ENCODE data around the gene ADD3. TPM values are rescaled to one million over a fixed set of nuclear protein-coding genes. Genes with fewer than 3 reads are reported as not detected.

The ADD3 gene
- total and polyA plus RNA-seq, 2 donors (not counting 3 experiments of a cell fraction or from before 2014, with no cell fraction given) = 14.9 to 55.2 TPM

GRCh38 chr10:110008518-110009339 lies 945 bp downstream of the ADD3 start:
- DNase-seq (ENCODE audit: low read depth, low spot score) = peak; percentile 38
- Histone ChIP-seq H3K4me1 (ENCODE audit: control insufficient read depth, extremely low read depth, insufficient read depth, low read length) (peaks cover 18% of the 10 kb centered on the region), H2AFZ (ENCODE audit: low read depth, low read length) (peak overlapping the region; percentile 95), H3K27ac (ENCODE audit: insufficient read depth, low read depth, low read length) (peak overlapping the region; percentile 28), H4K20me1 (replicated peaks; ENCODE audit: control insufficient read depth, extremely low read depth, insufficient read depth, low read length) (peaks cover 3% of the 10 kb centered on the region), H3K9ac (replicated peaks; ENCODE audit: extremely low read depth, insufficient read depth, low read length) (peak overlapping the region; percentile 69), H3K4me2 (ENCODE audit: insufficient read depth, low read length) (peak overlapping the region; percentile 29), H3K36me3 (ENCODE audit: control insufficient read depth in 2 of 2, extremely low read depth in 1 of 2, insufficient read depth in 2 of 2, low read length in 2 of 2) (no peaks in the 10 kb centered on the region), H3K9me1 (replicated peaks; ENCODE audit: control insufficient read depth, extremely low read depth, insufficient read depth, low read length) (no peaks in the 10 kb centered on the region), H3K79me2 (ENCODE audit: control insufficient read depth, insufficient read depth, low read length) (peaks cover 12% of the 10 kb centered on the region), H3K27me3 (ENCODE audit: control insufficient read depth in 2 of 2, insufficient read depth in 2 of 2, low read length in 2 of 2) (peaks cover 0 to 4% of the 10 kb centered on the region in 2 experiments), H3K9me3 (replicated peaks; ENCODE audit: control insufficient read depth, insufficient read depth, low read length) (no peaks in the 10 kb centered on the region), H3K4me3 (replicated peaks in 1 of 3; ENCODE audit: insufficient read depth in 1 of 3, low read depth in 1 of 3, low read length in 3 of 3) (peak overlapping the region; percentile 71 to 99 (median 88))
- TF ChIP-seq GATA2 (IDR thresholded peaks at IDR 0.05; ENCODE audit: insufficient read depth, insufficient read length, low read depth, low read length) = no peak
- TF ChIP-seq POLR2AphosphoS5 (IDR thresholded peaks at IDR 0.05; ENCODE audit: insufficient read depth, low read depth, low read length) = no peak
- no peak for TF ChIP-seq EZH2 (IDR thresholded peaks at IDR 0.05; ENCODE audit: borderline replicate concordance, low read depth, low read length, severe bottlenecking)
- dilution Hi-C loops (cut with MboI; ENCODE audit: extremely low pct_ligation_motif_present, low sequenced_read_pairs) = no loop called here
- ChIA-PET POLR2A (interaction anchor here (1.4 kb wide), 1 partner anchor 910 kb away, joined by 3 read pairs; the partner anchor contains the start of gene BBIP1), CTCF (interaction anchor here (0.7 to 4.8 kb wide), 7 partner anchors 26 to 130 kb away, joined by 3 to 50 read pairs (median 4); no protein-coding TSS in a partner anchor)
- no TSS peak for BruUV-seq (replicated peaks)
- intact Hi-C loops (cut with micrococcal nuclease) = loop anchor here (1.0 to 2.0 kb wide), 3 partner anchors 50 to 203 kb away; no protein-coding TSS in a partner anchor
- peak; percentile 18 for FAIRE-seq

GRCh38 chr10:110009736-110010475 lies 2.1 kb downstream of the ADD3 start:
- no peak overlapping the region for H2AFZ ChIP-seq (ENCODE audit: low read depth, low read length)
- no peak overlapping the region for H3K4me3 ChIP-seq (replicated peaks in 1 of 3; ENCODE audit: insufficient read depth in 1 of 3, low read depth in 1 of 3, low read length in 3 of 3)
- no peak for TF ChIP-seq JUN (IDR thresholded peaks at IDR 0.05; ENCODE audit: borderline replicate concordance, insufficient read depth, insufficient read length, low read depth)
- TF ChIP-seq GATA2 (IDR thresholded peaks at IDR 0.05; ENCODE audit: insufficient read depth, insufficient read length, low read depth, low read length) = no peak
- no peak for TF ChIP-seq EZH2 (IDR thresholded peaks at IDR 0.05; ENCODE audit: borderline replicate concordance, low read depth, low read length, severe bottlenecking)
- TF ChIP-seq CTCF (IDR thresholded peaks at IDR 0.05; ENCODE audit: extremely low read depth in 1 of 2, insufficient read depth in 1 of 2, low read depth in 1 of 2, low read length in 2 of 2) = no peak
- TF ChIP-seq POLR2AphosphoS5 (IDR thresholded peaks at IDR 0.05; ENCODE audit: insufficient read depth, low read depth, low read length) = no peak
- DNase-seq (ENCODE audit: low read depth, low spot score) (no peak), FAIRE-seq (no peak)
- H3K27me3 ChIP-seq (ENCODE audit: control insufficient read depth in 2 of 2, insufficient read depth in 2 of 2, low read length in 2 of 2) = peaks cover 0 to 4% of the 10 kb centered on the region in 2 experiments
- peaks cover 3% of the 10 kb centered on the region for H4K20me1 ChIP-seq (replicated peaks; ENCODE audit: control insufficient read depth, extremely low read depth, insufficient read depth, low read length)
- peaks cover 18% of the 10 kb centered on the region for H3K4me1 ChIP-seq (ENCODE audit: control insufficient read depth, extremely low read depth, insufficient read depth, low read length)
- H3K79me2 ChIP-seq (ENCODE audit: control insufficient read depth, insufficient read depth, low read length) = peaks cover 12% of the 10 kb centered on the region
- H3K9ac ChIP-seq (replicated peaks; ENCODE audit: extremely low read depth, insufficient read depth, low read length) = no peak overlapping the region
- no peaks in the 10 kb centered on the region for H3K9me3 ChIP-seq (replicated peaks; ENCODE audit: control insufficient read depth, insufficient read depth, low read length)
- ChIA-PET POLR2A (no interaction called here), CTCF (interaction anchor here (0.7 to 1.1 kb wide), 3 partner anchors 25 to 44 kb away, joined by 3 read pairs; no protein-coding TSS in a partner anchor)
- dilution Hi-C loops (cut with MboI; ENCODE audit: extremely low pct_ligation_motif_present, low sequenced_read_pairs) = no loop called here
- no peaks in the 10 kb centered on the region for H3K36me3 ChIP-seq (ENCODE audit: control insufficient read depth in 2 of 2, extremely low read depth in 1 of 2, insufficient read depth in 2 of 2, low read length in 2 of 2)
- BruUV-seq (replicated peaks) = no TSS peak
- H3K4me2 ChIP-seq (ENCODE audit: insufficient read depth, low read length) = no peak overlapping the region
- no peak overlapping the region for H3K27ac ChIP-seq (ENCODE audit: insufficient read depth, low read depth, low read length)
- no peaks in the 10 kb centered on the region for H3K9me1 ChIP-seq (replicated peaks; ENCODE audit: control insufficient read depth, extremely low read depth, insufficient read depth, low read length)
- intact Hi-C loops (cut with micrococcal nuclease) = loop anchor here (2.0 kb wide), 2 partner anchors 49 to 95 kb away; no protein-coding TSS in a partner anchor
